Hematopoietic multipotent progenitor cell treated with erythropoietin and hydrocortisone succinate and interleukin-3 and kit ligand, for 15 days (in vitro differentiated cells): ENCODE results near the gene FARSB.

Experiments
- DNase-seq: peaks from one replicate; pipeline ENCODE4 v3.0.0-alpha.2; 2015; ENCODE audit warnings: low spot score

Gene FARSB

GRCh38 chr2:222663479-222663878 lies 7.6 kb upstream of the FARSB start:
- no peak for DNase-seq

DNA sequence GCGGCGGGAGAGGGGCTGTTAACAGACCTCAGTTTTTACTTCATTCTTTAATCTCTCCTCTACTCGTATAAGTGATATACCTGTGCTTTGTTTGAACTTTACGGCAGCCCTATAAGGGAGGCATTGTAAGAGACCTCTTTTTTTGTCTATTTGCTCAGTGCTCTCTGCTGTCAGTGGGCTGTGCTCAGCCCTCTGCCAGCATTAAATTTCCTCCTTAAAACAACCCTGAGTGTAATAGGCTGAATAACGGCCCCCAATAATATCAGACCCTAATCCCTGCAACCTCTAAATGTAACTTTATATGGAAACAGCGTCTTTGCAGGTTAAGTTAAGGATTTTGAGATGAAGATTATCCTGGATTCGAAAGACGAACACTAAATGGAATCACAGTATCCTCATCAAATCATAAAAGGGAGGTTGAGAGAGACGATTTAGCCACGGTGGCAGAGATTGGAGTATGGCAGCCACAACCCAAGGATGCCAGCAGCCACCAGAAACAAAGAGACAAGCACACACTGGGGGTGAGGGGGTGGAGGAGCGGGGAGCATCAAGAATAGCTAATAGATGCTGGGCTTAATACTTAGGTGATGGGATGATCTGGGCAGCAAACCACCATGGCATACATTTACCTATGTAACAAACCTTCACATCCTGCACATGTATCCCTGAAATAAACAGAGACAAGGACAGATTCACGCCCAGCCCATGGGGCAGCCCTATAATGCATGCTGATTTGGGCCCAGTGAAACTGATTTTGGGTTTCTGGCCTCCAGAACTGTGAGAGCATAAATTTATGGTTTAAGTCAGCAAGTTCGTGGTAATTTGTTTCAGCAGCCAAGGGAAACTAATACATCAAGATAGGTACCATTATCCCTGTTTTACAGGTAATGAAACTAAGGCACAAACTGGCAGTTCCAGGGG lies 894 bp upstream of the FARSB start:
- DNase-seq, result no peak

GRCh38 chr2:222653280-222653679 lies 2.6 kb downstream of the FARSB start:
- no peak for DNase-seq

GRCh38 chr2:222652491-222653255 lies 3.2 kb downstream of the FARSB start:
- no peak for DNase-seq

DNA sequence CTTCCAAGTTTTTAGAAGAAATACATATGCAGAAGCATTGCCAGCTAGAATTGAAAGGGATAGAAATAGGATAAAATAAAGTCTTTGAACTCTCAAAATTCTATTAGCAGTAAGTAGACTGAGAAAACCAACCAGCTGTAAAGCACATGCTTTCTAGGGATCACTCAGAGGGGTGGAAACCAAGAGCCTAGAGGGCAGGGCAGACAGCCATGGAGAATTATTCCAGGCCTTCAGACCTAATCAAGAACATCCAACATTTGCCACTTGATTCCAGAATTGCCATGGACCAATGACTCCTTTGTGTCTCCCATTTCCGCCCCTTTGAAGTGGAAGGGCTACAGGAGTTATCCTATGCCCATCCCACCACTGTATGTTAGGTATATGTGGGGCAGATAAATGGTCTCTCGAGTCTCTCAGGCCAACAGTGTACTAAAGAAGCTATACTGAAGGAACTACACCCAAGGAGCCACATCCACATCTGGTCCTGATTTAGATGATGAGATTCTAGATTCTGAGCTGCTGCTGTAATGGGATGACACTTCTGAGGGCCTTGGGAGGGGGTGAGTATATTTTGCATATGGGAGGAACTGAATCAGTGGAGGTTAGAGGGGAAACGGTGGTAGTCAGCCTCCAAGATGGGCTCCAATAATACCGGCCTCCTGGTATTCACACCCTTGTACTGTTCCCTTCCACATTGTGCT lies 4.0 kb downstream of the FARSB start:
- DNase-seq, result no peak

GRCh38 chr2:222649801-222650200 lies 6.1 kb downstream of the FARSB start:
- DNase-seq, result no peak

DNA sequence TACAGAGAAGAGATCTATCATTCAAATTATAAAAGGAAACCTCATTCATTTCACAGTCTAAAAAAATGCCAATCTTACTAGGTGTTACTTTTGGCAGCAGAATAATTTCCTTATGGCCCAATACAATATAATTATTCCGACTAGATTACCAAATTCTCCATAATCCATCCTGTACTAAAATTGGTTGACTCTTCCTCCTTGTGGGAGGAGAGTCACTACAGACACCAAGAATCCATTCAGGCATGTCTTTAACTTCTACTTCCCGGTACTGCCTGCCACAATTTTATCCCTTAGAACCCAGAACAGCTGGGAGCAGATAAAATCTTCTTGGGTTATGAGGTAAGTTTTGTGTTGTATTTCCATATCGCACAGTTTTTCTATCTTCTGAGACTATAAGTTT lies 9.9 kb downstream of the FARSB start:
- no peak for DNase-seq

DNA sequence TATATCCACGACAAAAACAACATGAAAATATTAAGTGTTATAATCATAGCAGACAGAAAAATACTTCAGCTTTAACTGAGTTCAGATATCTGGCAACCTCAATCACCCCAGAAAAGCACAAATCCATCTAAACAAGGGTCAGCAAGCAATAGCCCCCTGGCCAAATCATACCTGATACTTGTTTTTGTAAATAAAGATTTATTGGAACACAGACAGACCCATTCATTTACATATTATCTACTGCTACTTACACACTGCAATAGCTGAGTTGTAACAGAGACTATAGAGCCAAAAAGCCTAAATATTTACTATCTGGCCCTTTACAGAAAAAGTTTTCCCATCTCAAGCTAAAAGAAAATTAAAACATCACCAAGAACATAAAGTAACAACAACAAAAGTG lies 12.8 kb downstream of the FARSB start:
- DNase-seq, result no peak

DNA sequence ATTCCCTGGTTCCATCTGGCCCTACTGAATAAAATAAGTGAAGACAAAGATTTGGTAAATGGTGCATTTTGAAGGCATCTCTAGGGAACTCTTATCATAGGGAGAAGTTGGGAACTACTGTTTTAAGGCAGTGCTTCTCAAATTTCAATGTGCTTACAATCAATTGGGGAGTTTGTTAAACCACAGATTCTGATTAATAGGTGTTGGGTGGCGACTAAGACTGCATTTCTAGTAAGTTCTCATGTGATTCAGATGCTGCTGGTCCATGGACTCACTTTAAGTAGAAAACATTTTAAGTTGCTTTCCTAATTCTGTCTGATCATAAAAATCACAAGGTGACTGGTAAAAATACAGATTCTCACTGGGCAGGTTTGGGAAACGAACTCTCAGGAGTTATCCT lies 14.6 kb downstream of the FARSB start:
- DNase-seq, result no peak

DNA sequence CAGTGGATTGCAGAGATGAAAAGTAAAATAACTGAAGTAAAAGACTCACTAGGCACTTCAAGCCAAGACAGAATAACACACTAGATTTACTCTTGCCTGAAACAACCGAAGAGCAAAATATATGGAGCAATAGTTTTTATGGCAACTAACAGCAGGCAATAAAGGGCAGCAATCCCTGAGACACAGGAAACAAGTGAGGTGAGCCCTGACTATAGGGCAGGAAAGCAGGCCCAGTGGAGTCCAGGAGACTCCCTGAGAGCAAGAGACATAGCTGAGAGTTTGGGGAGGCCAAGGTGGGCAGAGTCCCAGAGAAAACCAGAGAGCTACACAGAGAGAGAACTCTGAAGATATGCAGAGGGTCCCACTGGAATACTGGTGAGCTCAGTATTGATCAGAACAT lies 18.8 kb downstream of the FARSB start:
- DNase-seq, result no peak

- DNase-seq, result no peak
Observed at GRCh38 chr2:222635295-222635694, 20.6 kb downstream of the FARSB start.

DNA sequence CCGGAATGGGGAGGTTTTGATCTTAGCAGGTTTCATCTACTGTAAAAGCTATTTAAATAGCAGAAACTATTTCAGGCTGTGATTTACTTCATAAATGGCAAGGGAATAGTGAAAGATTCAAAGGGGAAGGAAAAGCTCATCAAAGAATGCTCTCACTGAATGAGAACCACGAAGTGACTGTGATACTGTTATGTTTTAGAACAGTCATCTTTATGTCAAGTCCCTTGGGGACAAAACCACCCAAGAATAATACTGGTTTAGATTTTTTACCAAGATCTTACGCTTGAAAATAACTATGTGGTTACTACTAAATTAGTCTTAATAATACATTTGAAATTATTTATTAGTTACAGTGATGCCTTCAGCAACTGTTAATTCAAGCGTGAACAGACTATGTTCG lies 28.1 kb downstream of the FARSB start:
- DNase-seq, result no peak

DNA sequence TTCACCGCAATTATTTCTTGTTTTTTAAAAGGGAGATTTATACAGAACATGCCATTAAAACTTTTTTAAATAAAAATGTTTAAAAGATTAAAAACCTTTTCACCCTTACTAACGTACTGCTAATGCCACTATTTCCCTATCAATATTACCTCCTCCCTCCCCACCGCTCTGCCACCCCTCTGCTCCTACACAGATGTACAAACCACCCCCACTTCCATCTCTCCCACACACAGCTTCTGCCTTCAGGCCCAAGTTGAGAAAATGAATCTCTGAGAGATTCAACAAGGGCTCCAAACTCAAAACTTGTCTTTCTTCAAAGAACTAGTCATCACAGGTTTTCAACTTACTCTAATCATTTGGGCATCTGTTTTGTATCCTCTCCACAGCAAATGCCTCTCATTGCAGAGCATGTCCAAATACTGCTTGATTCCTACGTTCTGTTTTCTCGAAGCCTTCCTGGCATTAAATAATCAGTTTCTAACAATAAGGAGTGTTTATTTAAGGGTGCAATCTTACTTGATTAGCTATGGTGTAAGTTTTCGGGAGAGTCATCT lies 32.1 kb downstream of the FARSB start:
- DNase-seq, result no peak

GRCh38 chr2:222622910-222623309 lies 33.0 kb downstream of the FARSB start:
- no peak for DNase-seq

- no peak for DNase-seq
Observed at GRCh38 chr2:222621893-222622292, 34.0 kb downstream of the FARSB start.

- no peak for DNase-seq
Observed at GRCh38 chr2:222615320-222615719, 40.6 kb downstream of the FARSB start.

DNA sequence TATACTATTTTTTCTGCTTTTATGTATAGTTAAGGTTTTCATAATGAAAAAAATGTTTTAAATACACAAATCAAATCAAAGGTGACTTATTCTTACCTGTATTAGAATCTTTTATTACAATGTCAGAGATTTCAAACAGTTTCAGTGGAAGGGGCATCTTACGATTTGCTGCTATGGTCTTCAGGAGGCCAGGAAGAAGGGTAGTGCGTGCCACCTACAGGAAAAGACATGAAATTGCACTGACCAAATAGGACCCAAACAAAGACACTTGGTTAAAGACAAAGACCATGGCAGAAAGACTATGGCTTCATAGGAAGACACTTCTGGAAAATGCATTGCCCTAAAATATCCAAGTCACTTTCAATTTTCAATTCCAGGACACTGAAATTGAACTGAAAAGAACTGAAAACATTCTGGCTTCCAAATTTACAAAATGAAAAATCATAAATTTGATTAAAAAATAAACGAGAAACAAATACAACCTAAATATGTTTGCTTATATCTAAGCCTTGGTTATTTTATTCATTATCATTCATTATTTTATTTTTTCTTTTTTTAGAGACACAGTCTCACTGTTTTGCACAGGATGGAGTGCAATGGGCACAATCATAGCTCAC lies 42.1 kb downstream of the FARSB start:
- DNase-seq, result peak; percentile 62

DNA sequence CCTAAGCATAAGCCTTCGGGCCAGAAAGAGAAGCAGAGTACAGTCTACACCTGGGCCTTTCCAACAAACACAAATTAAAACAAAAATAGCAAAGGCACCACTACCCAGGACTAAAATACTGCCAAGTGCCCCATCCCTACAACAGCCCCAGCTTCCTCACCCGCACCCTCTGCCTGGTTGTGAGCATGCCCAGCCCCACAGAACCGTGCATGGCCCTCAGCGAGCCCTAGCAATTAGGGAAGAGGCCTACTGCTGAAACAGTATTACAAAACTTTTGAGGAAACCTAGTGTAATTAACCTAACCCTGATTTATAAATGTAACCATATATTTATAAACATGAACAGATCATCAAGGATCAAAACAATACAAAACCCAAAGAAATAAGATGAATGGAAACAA lies 44.2 kb downstream of the FARSB start:
- DNase-seq, result no peak

- DNase-seq, result peak; percentile 22
Observed at GRCh38 chr2:222610746-222611145, 45.1 kb downstream of the FARSB start.

GRCh38 chr2:222609381-222609780 lies 46.5 kb downstream of the FARSB start:
- no peak for DNase-seq

DNA sequence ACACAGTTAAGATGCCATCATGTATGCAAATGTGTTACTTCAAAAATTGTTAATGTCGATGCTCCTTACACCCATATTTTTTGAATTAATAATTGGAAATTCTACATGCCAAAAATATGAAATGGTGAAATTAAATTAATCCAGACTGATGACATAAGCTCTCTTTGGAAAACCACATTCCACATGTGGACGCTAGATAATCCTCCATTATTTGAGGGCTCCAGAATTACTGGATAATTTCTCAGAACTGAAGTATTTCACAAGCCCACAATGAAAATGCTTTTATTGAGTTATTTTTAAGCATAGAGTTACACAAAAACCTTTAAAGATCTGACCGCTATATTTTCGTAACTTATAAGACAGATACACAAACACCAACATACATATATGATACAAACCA lies 47.8 kb downstream of the FARSB start:
- DNase-seq, result no peak

- DNase-seq, result peak; percentile 52
Observed at GRCh38 chr2:222606306-222606705, 49.6 kb downstream of the FARSB start.
